HG02943 (cell line): ENCODE results near the gene GTPBP2.
"Not testable (repeated sequence)": the region's sequence is repeated elsewhere in the genome, so short reads cannot be mapped to it uniquely, and the experiment has no call there.

Experiments used
- ATAC-seq: cut with Tn5 transposase; IDR thresholded peaks from one replicate; pipeline ENCODE4 v1.9.1; 2021; ENCODE audit warnings: mild to moderate bottlenecking, low read depth, moderate library complexity; ENCODE audit not compliant: unreplicated experiment

The GTPBP2 gene

DNA sequence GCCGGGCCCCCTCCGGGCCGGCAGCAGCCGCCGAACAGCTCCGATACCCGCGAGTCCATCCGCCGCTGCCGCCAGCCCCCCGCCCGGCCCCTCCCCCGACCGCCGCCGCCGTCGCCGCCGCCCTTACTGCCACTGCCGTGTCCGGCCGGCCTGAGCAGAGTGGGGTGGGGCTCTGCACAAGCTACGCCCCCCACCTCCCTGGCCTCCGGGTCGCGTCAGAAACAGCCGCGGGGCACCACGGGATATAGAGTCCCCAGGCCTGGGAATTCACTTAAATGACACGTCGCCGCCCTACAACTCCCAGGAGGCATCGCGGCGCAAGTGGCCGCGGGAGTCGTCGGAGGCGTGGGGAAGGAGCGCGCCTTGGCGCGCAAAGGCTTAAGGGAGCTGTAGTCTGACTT, at the start of gene GTPBP2:
GTPBP2 (minus strand) TSS at position 161 of the 401 bp plus-strand sequence; CDS start at position 59, 102 bp downstream.
- ATAC-seq = peak; percentile 75

- ATAC-seq = no peak
These were observed 49.3 kb upstream of the GTPBP2 start for GRCh38 chr6:43678341-43678740.

DNA sequence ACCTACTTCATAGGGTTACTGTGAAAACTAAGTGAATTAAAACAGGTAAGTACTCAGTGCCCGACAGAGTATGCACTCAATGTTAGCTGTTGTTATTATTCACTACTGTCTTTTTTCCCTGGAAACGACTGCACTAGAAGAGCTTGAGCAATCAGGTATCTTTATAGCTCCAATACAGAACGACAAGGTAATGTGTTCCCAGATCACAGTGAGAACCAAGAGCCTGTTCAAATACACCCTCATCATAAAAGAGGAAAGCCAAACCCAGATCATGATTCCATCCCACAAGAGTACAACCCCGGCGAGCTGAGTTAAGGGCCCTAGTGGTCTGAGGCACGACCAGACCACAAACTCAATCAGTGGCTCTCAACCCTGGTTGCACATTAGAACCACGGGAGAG, 48.7 kb upstream of the GTPBP2 start:
- ATAC-seq = no peak

GRCh38 chr6:43676962-43677606, 48.0 kb upstream of the GTPBP2 start:
- ATAC-seq = no peak

- ATAC-seq = no peak
These were observed 45.9 kb upstream of the GTPBP2 start for GRCh38 chr6:43674921-43675320.

DNA sequence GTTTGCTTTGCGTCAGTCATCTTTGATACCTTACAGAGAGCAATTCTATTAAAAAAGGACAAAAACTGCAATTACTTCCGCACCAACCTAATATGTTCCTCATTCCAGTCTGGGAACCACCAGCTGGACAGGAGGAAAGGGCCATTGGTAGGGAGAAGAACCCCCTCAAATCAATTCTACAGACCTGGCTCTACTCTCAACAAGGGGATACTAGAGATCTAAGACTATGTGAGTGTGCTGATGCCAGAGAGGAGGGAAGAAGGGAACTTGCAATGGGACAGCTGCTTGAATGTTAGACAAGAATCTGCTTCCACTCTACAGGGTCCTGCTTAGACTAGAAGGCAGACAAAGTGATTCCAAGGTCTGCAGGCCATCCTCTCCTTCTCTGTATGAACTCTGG, 45.2 kb upstream of the GTPBP2 start:
- ATAC-seq = no peak

DNA sequence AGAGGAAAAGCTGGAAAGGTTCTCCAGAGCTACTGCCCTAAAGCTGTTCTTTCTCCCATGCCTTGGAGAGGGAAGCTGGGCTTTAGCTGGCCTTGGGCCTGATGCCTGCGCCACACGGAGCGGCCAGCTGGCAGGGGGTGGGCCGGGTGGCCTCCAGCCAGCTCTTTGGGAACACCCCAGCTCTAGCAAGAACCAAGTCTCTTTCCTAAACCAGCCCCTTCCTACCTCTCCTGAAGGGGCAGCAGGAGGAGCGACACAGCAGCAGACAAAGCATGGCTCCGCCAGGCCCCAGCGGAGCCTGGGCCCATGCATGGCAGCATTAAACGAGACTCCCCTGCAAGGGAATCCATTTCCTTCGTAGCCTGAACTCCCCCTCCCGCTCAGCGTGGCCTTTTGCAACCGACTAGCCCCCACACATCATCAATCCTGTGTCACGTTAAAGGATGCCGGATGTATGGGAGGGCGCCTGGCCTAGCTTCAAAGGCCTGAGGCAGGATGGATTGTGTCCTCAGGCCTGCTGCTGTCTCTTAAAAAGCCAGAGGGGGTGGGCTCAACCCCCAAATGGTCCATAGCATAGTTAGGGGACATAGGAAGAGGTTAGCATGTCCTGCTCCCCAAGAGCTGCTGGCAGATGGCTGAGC, 44.5 kb upstream of the GTPBP2 start:
- no peak for ATAC-seq

GRCh38 chr6:43671801-43672690, 43.0 kb upstream of the GTPBP2 start:
- no peak for ATAC-seq

- no peak for ATAC-seq
These were observed 42.1 kb upstream of the GTPBP2 start for GRCh38 chr6:43671011-43671800.

GRCh38 chr6:43670623-43670986, 41.5 kb upstream of the GTPBP2 start:
- ATAC-seq = no peak

DNA sequence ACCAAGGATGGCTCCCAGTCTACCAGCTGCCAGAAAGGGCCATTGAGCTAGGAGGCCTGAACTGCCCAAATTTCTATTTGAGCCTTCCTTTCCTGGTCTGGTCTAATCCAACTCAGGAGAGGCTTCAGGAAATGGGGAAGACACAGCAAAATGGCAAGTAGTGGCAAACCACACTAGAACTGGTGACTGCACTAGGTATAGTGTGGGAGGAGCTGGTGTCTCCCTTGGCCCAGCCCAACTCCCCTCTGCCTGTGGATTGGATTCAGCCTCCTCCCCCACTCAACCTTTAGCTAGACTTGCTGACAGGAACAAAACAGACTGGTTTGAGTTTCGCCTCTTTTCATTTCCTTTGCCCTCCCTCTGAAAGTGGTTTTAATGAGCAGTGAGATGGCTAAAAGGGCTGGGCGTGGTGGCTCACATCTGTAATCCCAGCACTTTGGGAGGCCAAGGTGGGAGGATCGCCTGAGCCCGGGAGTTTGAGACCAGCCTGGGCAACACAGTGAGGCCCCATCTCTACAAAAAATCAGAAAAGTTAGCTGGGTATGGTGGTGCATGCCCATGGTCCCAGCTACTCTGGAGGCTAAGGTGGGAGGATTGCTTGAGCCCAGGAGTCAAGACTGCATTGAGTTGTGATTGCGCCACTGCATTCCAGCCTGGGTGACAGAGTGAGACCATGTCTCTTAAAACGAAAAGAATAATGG, 41.0 kb upstream of the GTPBP2 start:
- no peak for ATAC-seq

GRCh38 chr6:43669050-43669921, 40.2 kb upstream of the GTPBP2 start:
- ATAC-seq = no peak

GRCh38 chr6:43668151-43669028, 39.3 kb upstream of the GTPBP2 start:
- no peak for ATAC-seq

DNA sequence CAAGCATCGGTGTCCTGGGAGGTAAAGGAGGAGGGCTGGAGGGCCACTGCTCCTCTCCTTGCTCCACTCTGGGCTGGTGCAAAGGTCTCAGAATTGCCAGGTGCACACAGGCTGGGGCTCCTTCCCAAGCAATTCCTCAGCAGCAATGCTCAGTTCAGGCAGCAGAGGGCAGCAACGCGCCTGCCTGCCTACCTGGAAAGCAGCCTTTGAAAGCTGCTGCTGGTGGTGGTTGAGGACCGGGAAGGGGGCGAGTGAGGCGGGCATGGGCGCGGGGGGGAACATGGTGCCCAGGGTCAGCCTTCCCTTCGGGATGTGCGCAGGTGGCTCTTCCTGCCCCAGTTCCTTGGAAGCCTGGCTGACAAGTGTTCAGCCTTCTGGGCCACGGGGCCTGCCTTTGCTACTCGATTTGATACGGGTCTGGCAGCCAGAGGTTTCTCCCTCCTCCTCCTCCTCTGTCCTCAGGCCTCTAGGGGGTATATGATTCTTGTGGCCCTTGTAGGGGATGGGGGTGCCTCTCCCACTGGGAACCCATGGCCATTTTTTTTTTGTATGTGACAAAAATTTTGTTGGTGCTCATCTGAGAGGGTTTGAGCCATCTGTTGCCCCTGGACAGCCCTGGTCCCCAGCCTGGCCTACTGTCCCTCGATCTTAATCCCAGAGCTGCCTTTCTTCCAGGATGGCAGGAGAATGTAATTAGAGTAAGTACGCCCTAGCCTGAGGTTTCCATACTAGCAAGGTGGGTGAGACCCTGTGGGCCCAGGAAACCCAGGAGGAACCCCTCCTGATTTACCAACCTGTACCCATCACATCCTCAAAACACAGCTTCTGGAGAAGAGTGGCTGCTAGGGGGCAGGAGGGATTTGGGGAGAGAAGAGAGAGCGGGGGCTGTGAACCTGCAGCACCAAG, 38.4 kb upstream of the GTPBP2 start:
- no peak for ATAC-seq

DNA sequence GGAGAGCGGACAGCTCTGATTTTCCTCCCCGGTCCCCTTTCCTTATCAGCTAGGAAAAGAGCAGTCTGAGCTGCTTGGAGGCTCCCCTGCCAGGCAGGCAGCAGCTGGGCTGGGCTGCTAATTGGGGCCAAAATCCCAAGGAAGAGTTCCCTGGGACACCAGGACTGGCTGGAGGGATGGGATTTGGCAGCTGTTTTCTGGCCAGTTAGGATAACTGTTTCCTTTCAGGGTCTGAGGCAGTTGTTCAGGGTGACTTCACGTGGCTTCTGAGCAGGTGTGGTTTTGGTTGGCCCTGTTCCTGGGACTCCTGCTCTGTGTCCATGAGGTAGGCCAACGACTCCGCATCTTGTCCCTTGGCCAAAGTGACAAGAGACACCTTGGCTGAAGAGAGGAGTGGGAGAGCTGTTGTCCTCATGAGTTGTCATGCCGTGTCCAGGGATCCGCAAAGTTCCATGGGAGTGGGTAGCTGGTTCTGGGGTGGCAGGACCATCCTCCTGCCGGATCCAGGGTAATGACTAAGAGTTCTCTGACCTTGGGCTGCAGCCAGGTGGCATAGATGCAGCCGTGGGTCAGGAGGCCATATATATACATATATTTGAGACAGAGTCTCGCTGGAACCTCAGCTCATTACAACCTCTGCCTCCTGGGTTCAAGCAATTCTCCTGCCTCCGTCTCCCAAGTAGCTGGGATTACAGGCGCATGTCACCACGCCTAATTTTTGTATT, 37.3 kb upstream of the GTPBP2 start:
- no peak for ATAC-seq

DNA sequence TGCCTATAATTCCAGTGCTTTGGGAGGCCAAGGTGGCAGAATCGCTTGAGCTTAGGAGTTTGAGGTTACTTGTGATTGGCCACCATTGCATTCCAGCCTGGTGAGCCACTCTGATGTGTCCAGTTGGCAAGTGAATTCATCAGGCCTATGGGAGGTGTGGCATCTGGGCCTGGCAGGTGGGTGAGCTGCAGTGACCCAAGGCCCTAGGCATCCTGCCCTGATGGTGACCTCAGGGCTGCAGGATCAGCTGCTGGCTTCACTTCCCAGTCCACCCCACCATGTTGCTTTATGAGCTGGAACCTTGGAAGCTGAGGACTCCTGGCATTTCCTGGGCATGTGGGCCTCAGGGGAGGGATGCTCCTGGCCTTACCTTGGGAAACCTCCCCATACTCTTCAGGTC, 36.3 kb upstream of the GTPBP2 start:
- no peak for ATAC-seq

GRCh38 chr6:43662948-43663347, 33.9 kb upstream of the GTPBP2 start:
- not testable (repeated sequence) for ATAC-seq
